HG03432 (cell line): Measurements from ENCODE around the gene TENT5A.
"Not testable (repeated sequence)": the region's sequence is repeated elsewhere in the genome, so short reads cannot be mapped to it uniquely, and the experiment has no call there.

ENCODE experiments used
- ATAC-seq: cut with Tn5 transposase; IDR thresholded peaks from one replicate; pipeline ENCODE4 v1.9.1; 2021; ENCODE audit warnings: mild to moderate bottlenecking, moderate library complexity; ENCODE audit not compliant: unreplicated experiment

Gene TENT5A

DNA sequence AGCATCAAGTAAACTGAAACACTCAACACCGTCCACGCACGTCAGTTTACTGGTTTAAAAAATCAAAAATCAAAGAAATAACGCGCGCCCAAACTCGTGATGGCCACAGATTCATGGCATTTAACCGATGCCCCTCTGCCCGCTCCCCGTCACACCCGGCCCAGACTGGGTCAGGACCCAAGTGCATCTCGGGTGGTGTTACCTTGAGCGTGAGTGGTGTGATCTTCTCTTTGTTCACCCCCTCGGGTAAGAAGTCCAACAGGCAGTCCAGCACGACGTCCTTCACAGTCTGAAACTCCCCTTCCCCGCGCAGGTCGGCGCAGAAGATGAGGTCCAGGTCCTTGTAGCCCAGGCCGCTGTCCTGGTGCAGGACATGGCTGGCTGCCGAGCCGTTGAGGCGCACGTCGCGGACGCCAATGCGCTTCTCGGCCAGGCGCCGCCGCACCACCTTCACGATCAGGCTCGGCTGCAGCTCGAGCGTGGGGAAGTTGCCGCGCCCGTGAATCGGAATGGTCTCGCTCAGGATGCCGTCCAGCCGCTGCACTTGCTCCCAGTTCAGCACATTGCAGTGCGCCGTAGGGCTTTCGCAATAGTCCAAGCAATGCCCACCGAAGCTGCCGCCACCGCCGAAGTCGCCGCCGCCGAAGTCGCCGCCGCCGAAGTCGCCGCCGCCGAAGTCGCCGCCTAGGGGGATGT is 945 bp downstream of the TENT5A start:
- ATAC-seq = no peak

DNA sequence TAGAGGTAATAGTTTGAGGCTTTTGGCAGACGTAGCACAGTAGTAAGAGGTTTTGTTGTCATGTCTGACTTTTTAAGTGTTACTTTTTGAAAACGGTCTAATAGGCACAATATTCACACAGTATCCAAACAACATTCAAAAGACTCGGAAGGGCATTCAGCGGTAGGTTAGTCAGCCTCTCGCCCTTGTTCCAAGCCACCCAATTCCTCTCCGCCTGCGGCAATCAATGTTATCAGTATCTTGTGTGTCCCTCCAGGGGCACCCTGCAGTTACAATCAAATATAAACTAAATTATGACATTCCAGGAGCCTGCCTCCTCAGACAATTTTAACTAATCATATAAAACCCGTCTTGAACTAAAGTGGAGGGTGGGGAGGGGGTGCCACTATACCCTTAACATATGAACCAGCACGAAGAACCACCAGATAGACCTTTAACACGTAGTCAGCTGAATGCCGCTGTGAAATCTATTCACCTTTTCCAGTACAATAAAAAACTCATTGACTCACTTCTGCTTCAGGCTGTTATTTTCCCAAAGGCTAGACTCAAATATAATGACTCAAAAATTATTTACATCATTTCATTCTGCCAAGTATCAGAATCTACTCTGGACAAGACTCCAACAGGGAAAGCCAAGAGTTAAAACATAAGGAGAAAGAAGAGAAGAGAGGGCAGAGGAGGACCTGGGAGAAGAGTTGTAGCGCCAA is 1.6 kb downstream of the TENT5A start:
- ATAC-seq = no peak

DNA sequence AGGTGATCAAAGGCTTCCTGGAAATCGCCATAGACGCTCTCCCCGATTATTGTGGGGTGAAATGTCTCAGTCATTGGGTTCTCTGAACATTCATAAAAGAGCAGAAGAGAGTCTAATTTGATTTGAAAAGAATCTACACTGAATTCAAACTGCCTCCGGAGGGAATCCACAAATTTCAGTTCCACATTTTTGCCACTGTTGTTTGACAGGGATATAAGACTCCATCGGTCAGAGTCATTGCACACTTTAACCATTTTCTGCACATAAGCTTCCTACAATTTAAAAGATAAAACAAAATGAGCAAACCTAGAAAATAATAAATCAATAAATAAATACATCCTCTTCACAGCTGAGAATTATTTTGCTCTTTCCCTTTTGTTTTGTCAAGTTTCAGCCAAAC is 2.3 kb downstream of the TENT5A start:
- no peak for ATAC-seq

DNA sequence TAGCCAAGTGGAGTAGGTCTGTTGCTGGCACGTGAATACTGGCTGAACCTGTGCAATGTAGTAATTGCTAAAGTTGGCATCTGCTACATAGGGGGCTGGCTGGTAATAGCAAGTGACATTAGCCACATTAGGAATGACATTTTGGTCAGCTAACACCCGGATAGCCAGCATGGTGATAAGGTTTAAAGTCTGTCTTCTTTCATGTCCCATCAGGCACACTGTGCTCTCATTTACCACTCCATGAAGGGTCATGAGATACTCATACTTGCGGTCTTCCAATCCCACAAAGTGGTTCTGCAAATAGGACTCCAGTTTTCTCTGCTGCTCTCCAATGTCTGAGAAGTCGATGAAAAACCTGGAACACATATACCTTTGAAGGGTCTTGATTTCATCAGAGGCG is 2.8 kb downstream of the TENT5A start:
- ATAC-seq = no peak

DNA sequence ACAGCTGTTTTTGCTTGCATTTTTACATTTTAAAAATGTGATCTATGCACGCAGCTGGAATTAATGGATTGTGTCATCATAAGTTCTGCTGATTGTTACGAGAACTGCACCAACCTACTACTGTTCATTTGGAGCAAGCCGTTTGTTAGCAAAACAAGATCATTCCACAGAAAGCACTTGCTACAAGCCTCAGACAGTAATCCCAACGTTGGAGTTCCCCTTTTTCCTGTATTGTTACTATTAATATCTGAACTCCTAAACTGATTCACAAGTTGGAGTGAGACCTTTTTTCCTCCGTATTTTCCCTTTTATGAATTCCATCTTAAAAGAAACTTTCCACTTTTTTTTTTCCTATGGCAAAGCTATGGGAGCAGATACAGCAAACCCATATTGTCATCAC is 3.5 kb downstream of the TENT5A start:
- ATAC-seq = no peak

DNA sequence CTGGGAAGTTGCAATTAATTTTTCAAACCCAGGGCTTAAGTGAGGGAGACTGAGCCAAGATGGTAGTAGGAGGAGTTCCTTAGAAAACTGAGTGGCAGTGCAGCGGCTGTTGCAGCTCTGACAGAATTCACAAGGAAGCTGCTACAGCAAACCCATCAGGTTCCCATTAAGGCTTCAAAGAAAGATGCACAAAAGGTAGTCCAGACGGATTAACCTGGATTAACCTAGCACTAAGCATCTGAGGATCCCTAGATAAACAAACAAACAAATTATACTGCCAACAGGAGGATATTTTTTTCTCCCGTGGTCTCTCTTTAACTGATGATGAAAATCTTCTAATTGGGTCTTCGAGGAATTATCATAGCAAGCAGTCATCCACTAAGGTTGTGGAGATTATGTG is 5.2 kb downstream of the TENT5A start:
- ATAC-seq = no peak

DNA sequence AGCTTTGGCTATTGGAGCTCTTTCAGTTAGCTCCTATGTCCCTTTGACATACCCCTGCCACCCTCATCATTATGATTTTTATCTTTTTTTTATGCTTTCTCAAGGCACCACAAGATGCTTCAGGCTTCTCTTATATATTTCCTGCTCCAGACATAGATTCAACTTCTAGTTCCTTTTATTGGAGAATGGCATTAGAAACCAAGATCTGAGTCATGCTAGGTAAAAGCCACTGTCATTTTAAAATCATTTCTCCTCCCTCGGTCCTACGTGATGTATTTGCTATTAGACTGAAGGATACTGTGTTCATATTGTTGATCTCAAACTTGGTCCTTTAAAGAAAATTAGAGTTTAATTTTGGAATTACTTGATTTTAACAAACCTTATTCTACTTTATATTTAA is 8.3 kb downstream of the TENT5A start:
- no peak for ATAC-seq

DNA sequence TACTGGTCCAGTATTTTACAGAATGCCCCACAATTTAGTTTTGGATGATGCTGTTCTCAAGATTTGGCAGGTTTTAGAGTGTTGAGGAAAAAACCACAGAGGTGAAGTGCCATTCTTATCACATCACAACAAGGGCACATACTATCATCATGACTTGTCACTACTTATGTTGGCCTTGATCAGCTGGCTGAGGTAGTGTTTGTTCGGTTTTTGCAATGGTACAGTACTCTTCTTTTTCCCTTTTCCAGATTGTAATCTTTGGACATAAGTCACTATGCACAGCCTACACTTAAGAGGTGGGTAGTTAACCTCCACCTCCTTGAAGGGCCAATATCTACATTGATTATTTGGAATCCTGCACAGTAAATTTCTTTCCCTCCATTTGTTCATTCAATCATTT is 8.8 kb downstream of the TENT5A start:
- ATAC-seq = no peak

DNA sequence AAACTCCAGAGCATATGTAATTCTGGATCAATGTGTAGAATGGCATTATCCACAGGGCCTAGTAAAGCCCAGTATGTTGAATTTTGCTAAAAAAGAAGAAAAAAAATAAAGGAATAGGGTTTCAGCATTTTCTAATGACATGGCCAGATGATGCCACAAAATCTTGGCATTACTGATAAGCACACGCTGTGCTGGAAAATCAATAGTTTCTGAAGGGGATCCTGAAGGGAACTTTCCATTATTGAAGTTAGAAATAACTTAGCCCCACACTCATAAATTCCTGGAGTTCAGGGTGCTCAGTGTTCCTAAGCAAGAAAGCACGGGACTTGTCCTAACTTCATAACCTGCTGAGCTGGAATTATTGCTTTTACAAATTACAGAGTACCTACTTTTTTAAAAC is 10.8 kb downstream of the TENT5A start:
- no peak for ATAC-seq

DNA sequence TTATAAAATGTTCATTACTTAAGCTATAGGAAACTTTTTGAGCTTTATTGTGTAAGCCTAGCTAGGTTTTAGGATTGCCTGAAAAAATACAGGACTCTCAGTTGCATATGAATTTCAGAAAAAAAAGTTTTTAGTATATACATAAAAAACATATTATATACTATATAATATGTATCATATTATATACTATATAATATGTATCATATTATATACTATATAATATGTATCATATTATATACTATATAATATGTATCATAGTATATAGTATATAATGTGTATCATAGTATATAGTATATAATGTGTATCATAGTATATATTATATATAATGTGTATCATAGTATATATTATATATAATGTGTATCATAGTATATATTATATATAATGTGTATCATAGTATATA is 11.9 kb downstream of the TENT5A start:
- ATAC-seq = not testable (repeated sequence)

DNA sequence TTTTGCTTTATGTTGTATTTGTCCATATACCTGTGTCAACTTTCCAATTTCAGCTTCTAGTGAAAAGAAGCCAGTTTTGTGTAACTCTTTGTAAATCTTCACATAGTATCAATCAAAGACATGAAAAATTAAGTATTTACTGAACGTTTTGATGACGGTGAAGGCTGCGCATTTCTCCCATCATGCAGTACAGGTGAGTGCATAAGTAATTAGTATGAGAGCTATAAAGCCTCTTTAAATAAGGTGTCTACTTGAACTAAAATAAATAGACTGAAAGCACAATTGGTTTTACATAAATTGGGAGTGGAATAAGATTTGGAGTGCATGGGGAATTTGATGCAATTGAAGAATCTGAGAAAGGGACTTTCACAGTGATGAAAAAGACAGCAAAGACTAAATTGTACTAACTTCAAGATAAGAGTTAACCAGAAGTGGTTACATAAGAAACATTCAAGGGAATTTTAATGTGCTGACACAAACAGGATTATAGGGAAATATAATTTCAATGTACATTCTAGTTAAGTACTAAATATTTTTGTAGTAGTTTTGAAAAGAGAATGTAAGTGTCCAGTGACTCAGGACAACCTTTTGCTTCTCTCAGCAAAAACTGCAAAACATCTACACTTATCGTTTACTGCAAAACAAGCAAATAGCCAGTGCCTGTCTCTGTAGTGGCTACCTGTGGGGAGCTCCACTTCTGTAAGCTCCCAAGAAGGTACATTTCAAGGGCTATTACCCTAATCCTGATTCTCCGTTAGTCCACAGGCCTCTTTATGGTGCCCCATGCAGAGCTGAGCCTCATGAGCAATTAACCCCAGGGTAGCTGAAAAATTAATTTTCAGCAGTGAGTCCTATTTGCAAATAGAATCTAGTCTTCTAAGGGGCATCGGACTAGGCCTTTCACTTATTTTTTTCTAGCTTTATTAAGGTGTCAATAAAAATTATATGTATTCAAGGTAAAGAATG is 13.0 kb downstream of the TENT5A start:
- no peak for ATAC-seq

DNA sequence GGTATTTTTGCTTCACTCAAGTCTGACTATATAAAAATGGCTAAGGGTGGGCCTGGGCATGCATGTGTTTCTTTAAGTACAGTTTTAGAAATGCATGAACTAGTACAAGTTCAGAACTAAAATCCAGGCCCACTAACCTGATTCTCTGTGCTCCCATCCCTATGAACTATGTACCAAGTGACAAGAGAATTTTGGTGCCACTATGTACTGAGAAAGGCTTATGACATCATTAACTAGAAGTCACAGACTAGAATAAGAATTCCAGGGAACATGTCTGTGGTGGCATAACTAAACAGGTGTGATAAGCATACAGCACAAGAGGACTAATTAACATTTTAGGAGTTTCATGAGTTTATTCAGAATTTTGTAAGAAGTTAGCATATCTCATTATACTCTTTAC is 16.1 kb downstream of the TENT5A start:
- no peak for ATAC-seq

DNA sequence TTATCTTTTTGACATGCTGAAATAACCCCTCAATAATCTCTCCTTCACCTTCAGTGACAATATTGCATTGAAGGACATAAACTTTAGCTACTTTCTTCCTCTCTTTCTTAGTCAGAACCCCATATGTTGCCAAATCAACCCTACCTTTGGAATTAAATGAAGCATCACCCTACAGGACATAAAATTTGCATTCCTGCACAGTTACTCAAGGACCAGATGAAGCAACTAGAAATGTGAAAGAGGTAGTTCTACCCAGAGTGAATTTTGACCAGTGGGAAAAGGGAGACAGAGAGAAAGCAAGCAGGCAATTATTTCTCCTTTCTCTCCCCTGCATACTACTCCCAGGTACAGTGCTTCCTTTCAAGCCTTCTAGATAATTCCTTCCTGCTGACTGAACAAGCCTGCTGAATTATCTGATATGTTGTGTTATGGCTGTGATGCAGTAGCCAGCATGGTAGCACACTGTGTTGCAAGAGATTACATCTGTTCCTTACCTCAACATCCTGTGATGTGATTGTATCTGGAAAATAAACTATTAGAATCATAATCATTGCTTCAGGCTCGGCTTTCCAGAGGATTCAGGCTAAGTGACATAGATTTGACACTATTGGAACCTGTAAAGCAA is 16.6 kb downstream of the TENT5A start:
- ATAC-seq = no peak

DNA sequence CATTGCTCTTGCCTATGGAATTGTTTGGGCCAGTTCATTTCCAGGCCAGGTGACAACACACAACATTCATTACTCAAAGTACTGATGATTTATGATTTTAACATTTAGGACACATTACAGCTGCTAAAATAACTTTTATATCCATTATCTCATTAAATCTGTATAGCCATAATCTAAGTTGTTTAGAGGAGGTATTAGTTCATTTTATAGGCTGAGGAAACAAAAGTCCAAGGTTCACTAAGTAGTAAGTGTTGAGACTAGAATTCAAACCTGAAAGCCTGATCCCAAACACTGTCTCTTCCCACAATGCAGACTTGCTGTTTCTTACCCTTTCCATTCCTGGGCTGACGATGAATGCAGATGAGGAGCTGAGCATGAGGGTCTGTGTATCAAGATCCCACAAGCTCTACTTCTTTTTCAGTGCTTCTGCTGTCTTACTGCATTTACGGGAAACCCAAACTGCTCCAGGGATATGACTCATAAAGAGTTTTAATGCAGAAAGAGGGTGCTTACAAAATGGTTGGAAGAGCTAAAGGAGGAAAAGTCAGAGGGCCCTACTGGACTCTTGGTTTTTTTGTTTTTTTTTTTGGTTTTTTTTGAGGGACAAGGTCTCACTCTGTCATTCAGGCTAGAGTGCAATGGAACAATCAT is 17.9 kb downstream of the TENT5A start:
- ATAC-seq = no peak

DNA sequence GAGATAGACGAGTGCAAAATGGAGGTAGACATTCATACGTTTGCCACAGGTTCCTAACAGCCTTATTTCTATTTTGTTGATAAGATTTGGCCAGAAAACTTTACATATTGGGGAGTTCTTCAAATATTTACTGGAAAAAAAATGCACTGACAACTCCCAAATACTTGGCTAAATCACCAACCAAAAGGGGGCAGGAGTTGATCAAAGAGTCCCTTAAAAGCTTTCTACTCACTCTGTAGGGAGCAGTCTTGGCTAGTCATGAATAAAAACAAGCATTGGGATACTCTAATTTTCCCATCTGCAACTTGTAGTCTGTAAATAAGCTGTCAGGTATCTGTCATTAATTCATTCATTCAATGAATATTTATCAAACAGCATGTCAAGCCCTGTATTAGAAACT is 18.4 kb downstream of the TENT5A start:
- ATAC-seq = no peak

DNA sequence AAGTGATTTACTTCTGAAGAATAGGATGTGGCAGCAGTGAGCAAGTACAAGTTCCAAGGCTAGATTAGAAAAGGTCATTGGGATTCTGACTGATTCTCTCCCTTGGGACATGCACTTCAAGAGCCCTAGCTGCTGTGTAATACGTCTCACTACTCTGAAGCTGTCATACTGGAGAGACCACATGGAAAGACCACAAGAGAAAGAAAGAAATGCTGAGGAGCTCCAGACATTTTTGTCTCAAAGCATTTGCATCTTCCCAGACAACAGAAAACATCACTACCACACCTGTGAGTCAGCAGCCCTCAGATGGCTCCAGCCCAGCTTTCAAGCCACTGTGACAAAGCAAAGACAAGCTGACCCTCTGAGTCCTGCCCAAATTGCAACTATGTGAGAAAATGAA is 20.7 kb downstream of the TENT5A start:
- peak; percentile 23 for ATAC-seq

DNA sequence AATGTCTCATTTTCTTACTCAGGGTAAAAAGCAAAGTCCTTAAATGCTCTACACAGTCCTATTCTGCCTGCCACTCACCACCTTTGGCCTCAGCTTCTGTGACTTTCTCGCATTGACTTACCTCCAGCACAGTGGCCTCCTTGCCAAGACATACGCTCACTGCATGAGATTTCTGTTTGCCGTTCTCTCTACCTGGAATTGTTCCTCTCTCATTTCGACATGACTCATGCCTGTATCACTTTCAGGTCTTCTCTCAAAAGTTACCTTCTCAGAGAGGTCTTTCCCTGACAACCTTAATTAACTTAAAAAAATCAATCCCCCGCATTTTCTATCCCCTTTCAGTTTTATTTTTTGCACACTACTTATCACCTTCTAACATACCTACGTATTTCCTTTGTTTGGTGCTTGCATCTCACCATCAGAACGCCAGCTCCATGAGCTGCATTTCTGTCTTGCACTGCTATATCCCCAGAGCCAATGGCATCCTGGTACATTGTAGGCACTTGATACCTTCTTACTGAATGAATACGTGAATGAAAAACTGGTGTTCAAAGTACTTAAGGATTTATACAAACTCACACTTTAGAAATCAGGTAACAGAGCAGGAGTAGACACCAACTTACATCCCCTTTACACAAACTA is 24.5 kb downstream of the TENT5A start:
- peak; percentile 75 for ATAC-seq

DNA sequence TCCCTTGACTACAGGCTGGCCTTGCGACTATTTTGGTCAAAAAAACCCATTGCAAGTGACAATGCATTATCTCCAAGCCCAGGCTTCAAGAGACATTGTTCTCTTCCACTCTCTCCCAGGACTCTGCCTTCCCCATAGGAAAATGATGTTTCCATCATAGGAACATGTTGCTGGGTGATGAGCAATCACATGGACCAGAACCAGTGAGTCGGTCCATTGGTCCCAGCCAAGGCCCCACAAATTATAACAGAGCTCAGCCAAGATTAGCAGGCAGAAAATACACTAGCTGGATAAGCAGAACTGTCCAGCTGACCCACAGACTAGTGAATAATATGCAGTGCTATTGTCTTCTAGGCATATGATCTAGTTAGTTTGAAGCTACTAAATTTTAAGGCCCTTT is 27.4 kb downstream of the TENT5A start:
- no peak for ATAC-seq

DNA sequence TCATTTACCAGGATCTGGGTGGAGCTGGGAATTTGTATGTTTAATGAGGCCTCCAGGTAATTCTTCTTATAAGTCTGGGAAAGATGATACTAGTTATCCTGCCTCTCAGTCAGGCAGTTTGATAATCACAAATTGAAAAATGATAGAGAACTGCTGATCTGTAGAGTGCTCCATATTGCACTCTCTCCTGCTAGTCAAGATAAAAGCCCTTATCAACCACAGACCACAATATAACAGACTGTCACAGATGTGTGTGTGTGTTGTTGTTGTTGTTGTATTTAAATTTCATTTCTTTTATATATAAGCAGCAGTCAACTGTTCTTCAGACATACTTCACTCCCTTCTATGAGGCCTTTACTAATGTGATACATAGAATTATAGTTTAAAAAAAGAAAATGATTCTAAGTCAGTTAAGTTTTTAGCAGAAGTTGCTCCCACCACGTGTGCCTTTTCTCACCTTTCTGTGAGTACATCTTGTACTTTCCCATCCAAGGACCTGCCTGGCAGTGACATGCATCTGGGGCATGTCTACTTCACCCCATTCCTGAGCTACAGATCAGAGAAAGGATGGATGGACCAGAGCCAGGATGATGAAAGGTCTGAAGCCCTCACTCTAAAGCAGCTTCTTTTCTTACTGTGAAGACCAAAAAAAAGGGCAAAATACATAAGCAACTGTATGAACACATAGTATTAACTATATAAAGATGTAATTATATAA is 29.8 kb downstream of the TENT5A start:
- ATAC-seq = no peak

DNA sequence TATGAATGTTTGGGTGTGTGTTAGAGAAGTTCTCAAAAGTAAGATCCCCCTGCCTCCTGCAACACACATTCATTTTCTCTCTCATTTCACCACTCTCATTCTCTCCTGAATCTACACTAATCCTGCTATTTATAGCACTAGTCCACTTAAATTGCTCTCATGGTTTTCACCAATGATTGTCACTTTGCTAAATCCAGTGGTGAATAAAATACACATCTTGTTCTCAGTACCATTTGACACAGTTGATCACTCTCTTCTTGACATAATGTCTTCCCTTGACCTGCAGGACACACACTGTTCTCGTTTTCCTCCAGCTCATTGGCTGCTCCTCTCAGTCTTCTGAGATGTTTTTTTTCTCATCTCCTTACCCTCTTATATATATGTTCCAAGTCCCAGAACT is 32.1 kb downstream of the TENT5A start:
- no peak for ATAC-seq
